ENCODE measurements around the gene NUSAP1. TPM values are rescaled to one million over a fixed set of nuclear protein-coding genes. Genes with fewer than 3 reads are reported as not detected.
"Not testable (repeated sequence)": the region's sequence is repeated elsewhere in the genome, so short reads cannot be mapped to it uniquely, and the experiment has no call there.

Gene NUSAP1
- total and polyA plus RNA-seq, 5 donors from 2014 or later: 9.9 to 30.8 (median 18.0) TPM

DNA sequence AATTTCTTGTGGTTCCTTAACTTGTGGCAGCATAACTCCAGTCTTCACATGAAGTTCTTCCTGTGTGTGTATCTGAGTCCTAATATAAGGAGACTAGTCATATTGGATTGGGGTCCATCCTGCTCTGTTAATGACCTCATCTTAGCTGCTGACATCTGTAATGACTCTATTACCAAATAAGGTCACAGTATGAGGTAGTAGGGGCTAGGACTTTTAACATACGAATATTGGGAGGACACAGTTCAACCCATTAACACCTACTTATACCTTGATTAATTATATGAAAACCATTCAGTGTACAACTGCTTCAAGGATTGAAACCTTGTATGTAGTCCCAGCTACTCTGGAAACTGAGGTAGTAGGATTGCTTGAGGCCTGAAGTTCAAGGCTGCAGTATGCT lies 44.2 kb upstream of the NUSAP1 start:
- ATAC-seq (ENCODE audit: low read depth in 2 of 2) (no peak), DNase-seq (no peak)
- H3K27ac ChIP-seq (ENCODE audit: insufficient read depth, low read length, poor library complexity, severe bottlenecking): no peak overlapping the region
- peaks cover 47% of the 10 kb centered on the region for H3K4me1 ChIP-seq (ENCODE audit: control insufficient read depth, insufficient read depth, low read length, poor library complexity, severe bottlenecking)
- peak overlapping the region in 3 of 4 donors; percentile 34 to 76 (median 44) for H3K4me3 Mint-ChIP-seq
- H3K27me3 ChIP-seq (ENCODE audit: control insufficient read depth, insufficient read depth, low read length): no peaks in the 10 kb centered on the region
- H3K9me3 ChIP-seq (ENCODE audit: control insufficient read depth in 2 of 2, low read length in 2 of 2): no peaks in the 10 kb centered on the region
- peak overlapping the region in 2 of 3 donors; percentile 44 to 76 for H3K27ac Mint-ChIP-seq
- H3K4me3 ChIP-seq (ENCODE audit: low read depth, low read length): no peak overlapping the region
- peaks cover 12 to 59% (median 37%) of the 10 kb centered on the region in 4 donors for H3K4me1 Mint-ChIP-seq
- no peaks in the 10 kb centered on the region for H3K9me3 Mint-ChIP-seq
- peaks cover 40% of the 10 kb centered on the region for H3K36me3 ChIP-seq (ENCODE audit: control insufficient read depth, insufficient read depth, low read length)
- H3K36me3 Mint-ChIP-seq: peaks cover 29% of the 10 kb centered on the region
- H3K27me3 Mint-ChIP-seq: peaks cover 5% of the 10 kb centered on the region

DNA sequence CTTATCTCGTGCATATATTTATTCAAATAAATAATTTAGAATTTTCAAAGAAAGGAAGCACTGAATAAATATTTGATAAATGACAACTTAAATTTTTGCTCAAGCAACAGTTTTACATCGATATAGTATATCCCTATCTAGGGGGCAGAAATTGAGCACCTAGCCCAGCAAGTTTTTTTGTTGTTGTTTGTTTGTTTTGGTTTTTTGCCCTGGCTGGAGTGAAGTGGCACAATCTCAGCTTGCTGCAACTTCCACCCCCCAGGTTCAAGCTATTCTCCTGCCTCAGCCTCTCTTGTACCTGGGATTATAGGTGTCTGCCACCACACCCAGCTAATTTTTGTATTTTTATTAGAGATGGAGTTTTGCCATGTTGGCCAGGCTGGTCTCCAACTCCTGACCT lies 42.7 kb upstream of the NUSAP1 start:
- Mint-ChIP-seq H3K9me3 (no peaks in the 10 kb centered on the region), H3K27ac (peak overlapping the region in 1 of 3 donors; percentile 76), H3K36me3 (peaks cover 28% of the 10 kb centered on the region), H3K4me1 (peaks cover 8 to 56% (median 39%) of the 10 kb centered on the region in 4 donors), H3K4me3 (no peak overlapping the region), H3K27me3 (no peaks in the 10 kb centered on the region)
- no peak for DNase-seq
- H3K27ac ChIP-seq (ENCODE audit: insufficient read depth, low read length, poor library complexity, severe bottlenecking): no peak overlapping the region
- no peak overlapping the region for H3K4me3 ChIP-seq (ENCODE audit: low read depth, low read length)
- H3K4me1 ChIP-seq (ENCODE audit: control insufficient read depth, insufficient read depth, low read length, poor library complexity, severe bottlenecking): peaks cover 40% of the 10 kb centered on the region
- no peaks in the 10 kb centered on the region for H3K27me3 ChIP-seq (ENCODE audit: control insufficient read depth, insufficient read depth, low read length)
- peaks cover 47% of the 10 kb centered on the region for H3K36me3 ChIP-seq (ENCODE audit: control insufficient read depth, insufficient read depth, low read length)
- ATAC-seq (ENCODE audit: low read depth in 2 of 2): no peak
- H3K9me3 ChIP-seq (ENCODE audit: control insufficient read depth in 2 of 2, low read length in 2 of 2): no peaks in the 10 kb centered on the region

DNA sequence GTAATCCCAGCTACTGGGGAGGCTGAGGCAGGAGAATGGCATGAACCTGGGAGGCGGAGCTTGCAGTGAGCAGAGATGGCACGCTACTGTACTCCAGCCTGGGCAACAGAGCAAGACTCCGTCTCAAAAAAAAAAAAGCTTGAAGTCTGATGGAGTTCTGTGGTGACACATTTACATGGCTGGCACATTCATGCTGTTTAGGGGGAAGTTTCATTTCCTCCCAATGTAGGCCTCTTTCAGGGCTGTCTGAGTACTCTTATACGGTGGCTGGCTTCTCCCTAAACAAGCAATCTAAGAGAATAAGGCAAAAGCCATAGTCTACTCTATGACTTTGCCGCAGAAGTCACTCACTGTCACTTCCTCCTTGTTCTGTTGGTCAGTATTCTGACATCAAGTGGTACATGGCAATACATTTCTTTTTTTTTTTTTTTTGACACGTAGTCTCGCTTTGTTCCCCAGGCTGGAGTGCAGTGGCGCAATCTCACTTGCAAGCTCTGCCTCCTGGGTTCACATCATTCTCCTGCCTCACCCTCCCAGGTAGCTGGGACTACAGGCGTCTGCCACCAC lies 41.5 kb upstream of the NUSAP1 start:
- no peak for DNase-seq
- Histone ChIP-seq H3K4me3 (ENCODE audit: low read depth, low read length) (no peak overlapping the region), H3K9me3 (ENCODE audit: control insufficient read depth in 2 of 2, low read length in 2 of 2) (no peaks in the 10 kb centered on the region), H3K36me3 (ENCODE audit: control insufficient read depth, insufficient read depth, low read length) (peaks cover 43% of the 10 kb centered on the region), H3K4me1 (ENCODE audit: control insufficient read depth, insufficient read depth, low read length, poor library complexity, severe bottlenecking) (peaks cover 28% of the 10 kb centered on the region), H3K27ac (ENCODE audit: insufficient read depth, low read length, poor library complexity, severe bottlenecking) (no peak overlapping the region), H3K27me3 (ENCODE audit: control insufficient read depth, insufficient read depth, low read length) (no peaks in the 10 kb centered on the region)
- Mint-ChIP-seq H3K27me3 (no peaks in the 10 kb centered on the region), H3K36me3 (peaks cover 19% of the 10 kb centered on the region), H3K4me1 (peaks cover 10 to 53% (median 32%) of the 10 kb centered on the region in 4 donors), H3K9me3 (no peaks in the 10 kb centered on the region), H3K4me3 (no peak overlapping the region), H3K27ac (peak overlapping the region in 1 of 3 donors; percentile 10)
- ATAC-seq (ENCODE audit: low read depth in 2 of 2): peak; percentile 50 to 59

DNA sequence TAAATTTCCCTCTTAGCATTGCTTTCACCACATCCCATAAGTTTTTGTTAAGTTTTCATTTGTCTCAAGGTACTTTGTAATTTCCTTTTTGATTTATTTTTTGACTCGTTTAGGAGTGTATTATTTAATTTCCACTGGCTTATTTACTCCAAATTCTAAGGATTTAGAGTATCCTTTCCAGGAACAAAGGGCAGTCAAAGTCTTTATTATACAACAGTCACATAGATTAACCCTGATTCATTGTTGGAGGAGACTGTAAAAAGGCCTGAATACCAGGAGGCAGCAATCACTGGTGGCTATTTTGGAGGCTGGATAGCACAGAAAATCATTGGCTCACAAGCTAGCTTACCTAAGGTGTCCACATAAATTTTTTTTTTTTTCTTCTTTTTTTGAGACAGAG lies 40.2 kb upstream of the NUSAP1 start:
- Mint-ChIP-seq H3K36me3 (peaks cover 9% of the 10 kb centered on the region), H3K9me3 (no peaks in the 10 kb centered on the region), H3K4me1 (peaks cover 10 to 39% (median 22%) of the 10 kb centered on the region in 4 donors), H3K27me3 (no peaks in the 10 kb centered on the region), H3K4me3 (no peak overlapping the region), H3K27ac (peak overlapping the region in 1 of 3 donors; percentile 46)
- Histone ChIP-seq H3K4me3 (ENCODE audit: low read depth, low read length) (no peak overlapping the region), H3K27ac (ENCODE audit: insufficient read depth, low read length, poor library complexity, severe bottlenecking) (no peak overlapping the region), H3K9me3 (ENCODE audit: control insufficient read depth in 2 of 2, low read length in 2 of 2) (no peaks in the 10 kb centered on the region), H3K4me1 (ENCODE audit: control insufficient read depth, insufficient read depth, low read length, poor library complexity, severe bottlenecking) (peaks cover 14% of the 10 kb centered on the region), H3K36me3 (ENCODE audit: control insufficient read depth, insufficient read depth, low read length) (peaks cover 36% of the 10 kb centered on the region), H3K27me3 (ENCODE audit: control insufficient read depth, insufficient read depth, low read length) (no peaks in the 10 kb centered on the region)
- DNase-seq: no peak
- no peak for ATAC-seq (ENCODE audit: low read depth in 2 of 2)

DNA sequence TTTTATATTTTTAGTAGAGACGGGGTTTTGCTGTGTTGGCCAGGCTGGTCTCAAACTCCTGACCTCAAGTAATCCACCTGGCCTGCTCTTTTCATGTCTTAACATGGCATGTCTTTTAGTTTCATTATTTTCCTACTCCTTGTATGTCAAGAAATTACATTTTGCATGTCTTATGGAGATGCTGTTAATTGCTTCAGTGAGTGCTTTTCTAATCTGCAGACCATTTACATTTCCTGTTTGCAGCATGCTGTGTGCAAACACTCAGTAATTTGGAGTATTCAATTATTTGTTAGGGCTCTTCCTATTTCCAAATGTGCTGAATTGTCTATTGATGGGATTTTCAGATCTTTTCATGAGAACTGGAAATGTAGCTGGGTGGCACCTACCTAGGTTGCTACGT lies 31.5 kb upstream of the NUSAP1 start:
- not testable (repeated sequence) for H3K27me3 Mint-ChIP-seq; H3K9me3 Mint-ChIP-seq; H3K4me3 Mint-ChIP-seq; H3K36me3 Mint-ChIP-seq; H3K4me1 ChIP-seq (ENCODE audit: control insufficient read depth, insufficient read depth, low read length, poor library complexity, severe bottlenecking); H3K27ac ChIP-seq (ENCODE audit: insufficient read depth, low read length, poor library complexity, severe bottlenecking); H3K27me3 ChIP-seq (ENCODE audit: control insufficient read depth, insufficient read depth, low read length); H3K4me3 ChIP-seq (ENCODE audit: low read depth, low read length); ATAC-seq (ENCODE audit: low read depth in 2 of 2); H3K9me3 ChIP-seq (ENCODE audit: control insufficient read depth in 2 of 2, low read length in 2 of 2); DNase-seq
- peaks cover 34% of the 10 kb centered on the region for H3K36me3 ChIP-seq (ENCODE audit: control insufficient read depth, insufficient read depth, low read length)
- peak overlapping the region in 1 of 3 donors; percentile 81 for H3K27ac Mint-ChIP-seq
- H3K4me1 Mint-ChIP-seq: peaks cover 10 to 35% (median 26%) of the 10 kb centered on the region in 4 donors

DNA sequence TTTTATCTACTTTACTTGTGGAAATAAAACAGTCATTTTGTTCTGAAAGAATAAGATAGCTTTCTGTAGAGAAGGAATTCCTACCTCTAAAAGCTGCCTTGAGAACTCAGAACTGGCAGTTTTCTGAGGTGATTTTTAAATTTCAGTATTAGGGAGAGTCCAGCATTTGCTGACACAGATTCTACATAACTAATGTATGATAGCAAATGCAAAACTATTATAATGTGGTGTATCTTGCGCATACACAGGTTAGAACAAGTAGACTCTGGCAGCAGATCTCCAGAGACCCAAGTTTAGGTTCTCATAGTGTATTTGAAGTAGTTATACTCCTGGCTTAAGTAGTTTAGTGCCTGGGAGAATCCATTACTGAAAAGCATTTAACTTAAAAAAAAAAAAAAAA lies 31.1 kb upstream of the NUSAP1 start:
- no peak overlapping the region for H3K4me3 Mint-ChIP-seq
- no peak for ATAC-seq (ENCODE audit: low read depth in 2 of 2)
- H3K4me1 Mint-ChIP-seq: peaks cover 14 to 35% (median 28%) of the 10 kb centered on the region in 4 donors
- H3K27me3 Mint-ChIP-seq: no peaks in the 10 kb centered on the region
- no peaks in the 10 kb centered on the region for H3K27me3 ChIP-seq (ENCODE audit: control insufficient read depth, insufficient read depth, low read length)
- no peak overlapping the region for H3K27ac ChIP-seq (ENCODE audit: insufficient read depth, low read length, poor library complexity, severe bottlenecking)
- H3K36me3 Mint-ChIP-seq: peaks cover 6% of the 10 kb centered on the region
- no peaks in the 10 kb centered on the region for H3K9me3 ChIP-seq (ENCODE audit: control insufficient read depth in 2 of 2, low read length in 2 of 2)
- no peaks in the 10 kb centered on the region for H3K4me1 ChIP-seq (ENCODE audit: control insufficient read depth, insufficient read depth, low read length, poor library complexity, severe bottlenecking)
- H3K27ac Mint-ChIP-seq: peak overlapping the region in 1 of 3 donors; percentile 81
- DNase-seq: no peak
- peaks cover 34% of the 10 kb centered on the region for H3K36me3 ChIP-seq (ENCODE audit: control insufficient read depth, insufficient read depth, low read length)
- H3K9me3 Mint-ChIP-seq: no peaks in the 10 kb centered on the region
- no peak overlapping the region for H3K4me3 ChIP-seq (ENCODE audit: low read depth, low read length)

DNA sequence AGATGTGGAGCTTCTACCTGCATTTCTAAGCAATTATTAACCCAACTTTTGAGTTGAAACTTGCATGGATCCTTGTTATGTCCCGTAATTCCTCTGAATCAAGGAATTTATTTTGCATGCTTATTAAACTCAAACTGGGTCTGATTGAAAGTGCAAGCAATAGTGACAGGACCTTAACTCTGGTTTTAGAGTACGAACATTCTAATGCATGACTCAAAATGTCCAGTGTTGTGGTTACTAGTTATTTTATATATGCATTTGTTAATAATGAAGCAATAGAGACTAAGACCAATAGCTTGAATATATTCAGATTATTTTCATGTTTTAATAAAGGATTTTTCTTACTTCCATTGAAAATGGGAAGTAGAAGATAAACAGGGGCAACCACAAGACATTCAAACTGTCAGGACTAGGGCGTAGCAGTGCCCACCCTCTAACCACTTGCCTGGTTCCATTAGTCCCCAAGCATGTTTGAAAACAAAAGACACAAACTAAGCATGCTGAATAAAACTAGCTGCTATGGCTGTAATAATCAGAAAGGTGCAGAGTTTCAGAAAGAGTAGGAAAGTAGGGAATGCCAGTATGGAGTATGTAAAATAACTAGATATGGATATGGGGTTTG lies 28.4 kb upstream of the NUSAP1 start:
- no peaks in the 10 kb centered on the region for H3K9me3 ChIP-seq (ENCODE audit: control insufficient read depth in 2 of 2, low read length in 2 of 2)
- no peak overlapping the region for H3K4me3 Mint-ChIP-seq
- H3K4me1 Mint-ChIP-seq: peaks cover 14 to 35% (median 28%) of the 10 kb centered on the region in 4 donors
- ATAC-seq (ENCODE audit: low read depth in 2 of 2) (no peak), DNase-seq (no peak)
- peak overlapping the region in 2 of 3 donors; percentile 16 to 56 for H3K27ac Mint-ChIP-seq
- no peaks in the 10 kb centered on the region for H3K9me3 Mint-ChIP-seq
- no peaks in the 10 kb centered on the region for H3K4me1 ChIP-seq (ENCODE audit: control insufficient read depth, insufficient read depth, low read length, poor library complexity, severe bottlenecking)
- H3K36me3 ChIP-seq (ENCODE audit: control insufficient read depth, insufficient read depth, low read length): peaks cover 13% of the 10 kb centered on the region
- peaks cover 6% of the 10 kb centered on the region for H3K36me3 Mint-ChIP-seq
- H3K27me3 Mint-ChIP-seq: no peaks in the 10 kb centered on the region
- H3K27ac ChIP-seq (ENCODE audit: insufficient read depth, low read length, poor library complexity, severe bottlenecking): no peak overlapping the region
- no peak overlapping the region for H3K4me3 ChIP-seq (ENCODE audit: low read depth, low read length)
- H3K27me3 ChIP-seq (ENCODE audit: control insufficient read depth, insufficient read depth, low read length): no peaks in the 10 kb centered on the region

DNA sequence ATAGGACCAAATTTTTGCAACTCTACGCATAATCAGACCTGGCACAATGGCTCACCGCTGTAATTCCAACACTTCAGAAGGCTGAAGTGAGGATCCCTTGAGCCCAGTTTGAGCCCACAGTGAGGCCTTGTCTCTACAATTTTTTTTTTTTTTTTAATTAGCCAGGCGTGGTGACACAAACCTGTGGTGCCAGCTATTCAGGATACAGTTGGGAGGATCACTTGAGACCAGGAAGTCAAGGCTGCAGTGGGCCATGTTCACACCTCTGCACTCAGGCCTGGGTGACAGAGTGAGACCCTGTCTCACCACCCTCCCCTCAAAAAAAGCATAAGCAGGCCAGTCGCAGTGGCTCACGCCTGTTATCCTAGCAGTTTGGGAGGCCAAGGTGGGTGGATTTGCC lies 25.0 kb upstream of the NUSAP1 start:
- Histone ChIP-seq H3K4me3 (ENCODE audit: low read depth, low read length) (no peak overlapping the region), H3K9me3 (ENCODE audit: control insufficient read depth in 2 of 2, low read length in 2 of 2) (no peaks in the 10 kb centered on the region), H3K27me3 (ENCODE audit: control insufficient read depth, insufficient read depth, low read length) (no peaks in the 10 kb centered on the region), H3K27ac (ENCODE audit: insufficient read depth, low read length, poor library complexity, severe bottlenecking) (no peak overlapping the region), H3K4me1 (ENCODE audit: control insufficient read depth, insufficient read depth, low read length, poor library complexity, severe bottlenecking) (no peaks in the 10 kb centered on the region), H3K36me3 (ENCODE audit: control insufficient read depth, insufficient read depth, low read length) (peaks cover 10% of the 10 kb centered on the region)
- DNase-seq (no peak), ATAC-seq (ENCODE audit: low read depth in 2 of 2) (no peak)
- H3K4me1 Mint-ChIP-seq: peaks cover 8 to 19% (median 14%) of the 10 kb centered on the region in 4 donors
- H3K27ac Mint-ChIP-seq: no peak overlapping the region
- H3K4me3 Mint-ChIP-seq: no peak overlapping the region
- no peaks in the 10 kb centered on the region for H3K27me3 Mint-ChIP-seq
- peaks cover 3% of the 10 kb centered on the region for H3K36me3 Mint-ChIP-seq
- H3K9me3 Mint-ChIP-seq: no peaks in the 10 kb centered on the region
